ENCODE data around the gene PIN4. TPM values are rescaled to one million over a fixed set of nuclear protein-coding genes. Genes with fewer than 3 reads are reported as not detected.
"Not testable (repeated sequence)": the region's sequence is repeated elsewhere in the genome, so short reads cannot be mapped to it uniquely, and the experiment has no call there.

The PIN4 gene
- total and polyA plus RNA-seq, 7 donors = 6.9 to 26.8 (median 15.0) TPM

- no peaks in the 10 kb centered on the region for H3K4me1 ChIP-seq
- TF ChIP-seq CTCF (IDR thresholded peaks at IDR 0.05) (no peak), POLR2AphosphoS5 (IDR thresholded peaks at IDR 0.05) (no peak), POLR2A (IDR thresholded peaks at IDR 0.05) (no peak), EP300 (IDR thresholded peaks at IDR 0.05) (no peak)
- no peaks in the 10 kb centered on the region for H3K9me3 ChIP-seq
- H3K27me3 ChIP-seq = peaks cover 0 to 5% (median 0%) of the 10 kb centered on the region in 3 donors
- WGBS, 2 donors = 49 to 63% methylated on average over 6 of the region's 6 CpGs
- intact Hi-C loops (cut with DNase I) = no loop called here
- no peak overlapping the region for H3K27ac ChIP-seq
- DNase-seq = no peak
- H3K36me3 ChIP-seq = no peaks in the 10 kb centered on the region
- no peak overlapping the region for H3K4me3 ChIP-seq
Observed at GRCh38 chrX:72169008-72169728, 12.4 kb upstream of the PIN4 start.

- H3K27me3 ChIP-seq; H3K4me3 ChIP-seq; H3K27ac ChIP-seq; H3K9me3 ChIP-seq; H3K4me1 ChIP-seq; intact Hi-C loops (cut with DNase I); DNase-seq; H3K36me3 ChIP-seq: not testable (repeated sequence)
- 89 to 92% methylated on average over 3 to 4 of the region's 5 CpGs for WGBS, 2 donors
Observed at GRCh38 chrX:72176289-72176688, 5.3 kb upstream of the PIN4 start.

- no peak overlapping the region for H3K27ac ChIP-seq
- intact Hi-C loops (cut with DNase I) = no loop called here
- 92 to 94% methylated on average over 2 of the region's 2 CpGs for WGBS, 2 donors
- H3K4me1 ChIP-seq = peaks cover 0 to 4% (median 0%) of the 10 kb centered on the region in 4 donors
- no peaks in the 10 kb centered on the region for H3K36me3 ChIP-seq
- no peak for DNase-seq
- no peaks in the 10 kb centered on the region for H3K9me3 ChIP-seq
- no peaks in the 10 kb centered on the region for H3K27me3 ChIP-seq
- H3K4me3 ChIP-seq = no peak overlapping the region
- TF ChIP-seq EP300 (IDR thresholded peaks at IDR 0.05) (no peak), CTCF (IDR thresholded peaks at IDR 0.05) (no peak), POLR2AphosphoS5 (IDR thresholded peaks at IDR 0.05) (no peak), POLR2A (IDR thresholded peaks at IDR 0.05) (no peak)
Observed at GRCh38 chrX:72176981-72177380, 4.6 kb upstream of the PIN4 start.

- Histone ChIP-seq H3K36me3 (no peaks in the 10 kb centered on the region), H3K4me3 (peak overlapping the region in 2 of 4 donors; percentile 63 to 70), H3K27me3 (no peaks in the 10 kb centered on the region), H3K9me3 (no peaks in the 10 kb centered on the region), H3K27ac (peak overlapping the region; percentile 72 to 80 (median 78)), H3K4me1 (peaks cover 0 to 20% (median 8%) of the 10 kb centered on the region in 4 donors)
- 5 to 23% methylated on average over 1 of the region's 1 CpG for whole genome bisulfite sequencing, 2 donors
- intact Hi-C loops (cut with DNase I) = loop anchor here (2.0 to 5.0 kb wide), 2 partner anchors 50 to 163 kb away; partner anchors contain the start of gene RTL5
- TF ChIP-seq EP300 (IDR thresholded peaks at IDR 0.05) (no peak), POLR2AphosphoS5 (IDR thresholded peaks at IDR 0.05) (no peak), CTCF (IDR thresholded peaks at IDR 0.05) (no peak), POLR2A (IDR thresholded peaks at IDR 0.05) (no peak)
- no peak for DNase-seq
Observed at GRCh38 chrX:72180539-72180938, 1.0 kb upstream of the PIN4 start.

- TF ChIP-seq CTCF (IDR thresholded peaks at IDR 0.05) (no peak), POLR2A (IDR thresholded peaks at IDR 0.05) (no peak), POLR2AphosphoS5 (IDR thresholded peaks at IDR 0.05) (no peak), EP300 (IDR thresholded peaks at IDR 0.05) (no peak)
- no peak overlapping the region for H3K27ac ChIP-seq
- no peaks in the 10 kb centered on the region for H3K36me3 ChIP-seq
- no peaks in the 10 kb centered on the region for H3K27me3 ChIP-seq
- H3K4me3 ChIP-seq = no peak overlapping the region
- no peaks in the 10 kb centered on the region for H3K9me3 ChIP-seq
- no peak for DNase-seq
- H3K4me1 ChIP-seq = peaks cover 0 to 20% (median 8%) of the 10 kb centered on the region in 4 donors
- intact Hi-C loops (cut with DNase I) = loop anchor here (5.0 kb wide), 1 partner anchor 166 kb away; no protein-coding TSS in a partner anchor
- 88 to 93% methylated on average over 2 of the region's 2 CpGs for WGBS, 2 donors
Observed at GRCh38 chrX:72182924-72183323, 1.4 kb downstream of the PIN4 start.
